MM.1S (cell line): ENCODE data around the gene ANGEL2.

ENCODE experiments used
- DNase-seq: peaks from one replicate; pipeline ENCODE4 v3.0.0-alpha.2; 2015
- H2AFZ ChIP-seq: fragments of 300-600 bp; sonication (generic); 2 replicates; pipeline ENCODE4 v1.6.0; 2016; ENCODE audit warnings: antibody characterized with exemption, low read length
- H3F3A ChIP-seq: fragments of 300-600 bp; sonication (generic); 2 replicates; pipeline ENCODE4 v1.6.1; 2016; ENCODE audit warnings: mild to moderate bottlenecking, antibody characterized with exemption, low read length, moderate library complexity, mixed read lengths; ENCODE audit not compliant: insufficient read depth
- H3K27ac ChIP-seq: fragments of 300-600 bp; sonication (generic); 2 replicates; pipeline ENCODE4 v1.5.1; 2016; ENCODE audit warnings: mild to moderate bottlenecking, low read length
- H3K27me3 ChIP-seq: fragments of 300-600 bp; sonication (generic); replicated peaks from 2 replicates; pipeline ENCODE4 v1.6.0; 2016; ENCODE audit warnings: low read length; ENCODE audit not compliant: insufficient read depth
- H3K36me3 ChIP-seq: fragments of 300-600 bp; sonication (generic); replicated peaks from 2 replicates; pipeline ENCODE4 v1.6.1; 2016; ENCODE audit warnings: mild to moderate bottlenecking, low read length, mixed read lengths; ENCODE audit not compliant: insufficient read depth
- H3K4me1 ChIP-seq: fragments of 300-600 bp; sonication (generic); 2 replicates; pipeline ENCODE4 v1.6.1; 2016; ENCODE audit warnings: low read length, mixed read lengths
- H3K4me2 ChIP-seq: fragments of 300-600 bp; sonication (generic); 2 replicates; pipeline ENCODE4 v1.6.0; 2016; ENCODE audit warnings: low read depth, low read length
- H3K4me3 ChIP-seq: fragments of 300-600 bp; sonication (generic); 2 replicates; pipeline ENCODE4 v1.5.1; 2016; ENCODE audit warnings: low read length, mixed read lengths
- H3K79me2 ChIP-seq: fragments of 300-600 bp; sonication (generic); 2 replicates; pipeline ENCODE4 v1.6.1; 2016; ENCODE audit warnings: mixed run types, low read length, mixed read lengths
- H3K9ac ChIP-seq: fragments of 300-600 bp; sonication (generic); 2 replicates; pipeline ENCODE4 v1.6.1; 2016; ENCODE audit warnings: low read length, mixed read lengths
- H3K9me2 ChIP-seq: fragments of 300-600 bp; sonication (generic); replicated peaks from 2 replicates; pipeline ENCODE4 v1.6.1; 2016; ENCODE audit warnings: mild to moderate bottlenecking, low read length, mixed read lengths; ENCODE audit not compliant: insufficient read depth
- H3K9me3 ChIP-seq: fragments of 300-600 bp; sonication (generic); replicated peaks from 2 replicates; pipeline ENCODE4 v1.6.1; 2016; ENCODE audit warnings: mild to moderate bottlenecking, low read length, mixed read lengths; ENCODE audit not compliant: insufficient read depth
- H4K20me1 ChIP-seq: fragments of 300-600 bp; sonication (generic); 2 replicates; pipeline ENCODE4 v1.6.1; 2016; ENCODE audit warnings: mild to moderate bottlenecking, low read length, moderate library complexity, mixed read lengths; ENCODE audit not compliant: insufficient read depth
- CTCF ChIP-seq: fragments of 300-600 bp; sonication (generic); IDR thresholded peaks from 2 replicates; pipeline ENCODE4 v1.5.1; 2016; ENCODE audit warnings: antibody characterized with exemption, low read length, mixed read lengths
- EZH2 ChIP-seq: fragments of 300-600 bp; sonication (generic); optimal IDR thresholded peaks from 2 replicates; pipeline ENCODE3; 2017; ENCODE audit warnings: low read depth, mild to moderate bottlenecking, antibody characterized with exemption, low read length, mixed read lengths
- EZH2phosphoT487 ChIP-seq: fragments of 300-600 bp; sonication (generic); IDR thresholded peaks from 2 replicates; pipeline ENCODE4 v1.6.1; 2018; ENCODE audit warnings: antibody characterized with exemption, low read length

Gene ANGEL2

GRCh38 chr1:212951947-212952640, 63.6 kb downstream of the ANGEL2 start:
- H3K27ac ChIP-seq: no peak overlapping the region
- peaks cover 14% of the 10 kb centered on the region; the same call in 1 of the 2 replicates for H3K4me1 ChIP-seq
- TF ChIP-seq EZH2 (no peak), CTCF (no peak), EZH2phosphoT487 (no peak)
- no peaks in the 10 kb centered on the region for H3K9me2 ChIP-seq
- H3F3A ChIP-seq: peaks cover 4% of the 10 kb centered on the region; the same call in 1 of the 2 replicates
- no peaks in the 10 kb centered on the region for H3K79me2 ChIP-seq
- H3K9me3 ChIP-seq: no peaks in the 10 kb centered on the region
- H2AFZ ChIP-seq: no peak overlapping the region
- H3K27me3 ChIP-seq: no peaks in the 10 kb centered on the region
- H3K4me3 ChIP-seq: no peak overlapping the region
- no peak overlapping the region for H3K4me2 ChIP-seq
- H4K20me1 ChIP-seq: no peaks in the 10 kb centered on the region
- H3K9ac ChIP-seq: no peak overlapping the region
- DNase-seq: no peak
- H3K36me3 ChIP-seq: no peaks in the 10 kb centered on the region

GRCh38 chr1:212951126-212951946, 64.3 kb downstream of the ANGEL2 start:
- no peaks in the 10 kb centered on the region for H3K36me3 ChIP-seq
- H3F3A ChIP-seq: peaks cover 12% of the 10 kb centered on the region
- peak overlapping the region; percentile 61 for H3K4me3 ChIP-seq
- H3K9me3 ChIP-seq: no peaks in the 10 kb centered on the region
- no peak for DNase-seq
- H3K4me2 ChIP-seq: peak overlapping the region; percentile 86
- H3K79me2 ChIP-seq: no peaks in the 10 kb centered on the region
- H4K20me1 ChIP-seq: no peaks in the 10 kb centered on the region
- peak overlapping the region; percentile 15; the same call in 1 of the 2 replicates for H3K9ac ChIP-seq
- peaks cover 21% of the 10 kb centered on the region for H3K4me1 ChIP-seq
- peak overlapping the region; percentile 64 for H2AFZ ChIP-seq
- no peaks in the 10 kb centered on the region for H3K9me2 ChIP-seq
- H3K27ac ChIP-seq: no peak overlapping the region
- TF ChIP-seq EZH2 (no peak), EZH2phosphoT487 (no peak)
- no peaks in the 10 kb centered on the region for H3K27me3 ChIP-seq

- Histone ChIP-seq H3K36me3 (no peaks in the 10 kb centered on the region), H3F3A (peaks cover 17% of the 10 kb centered on the region), H3K9ac (peak within 1 kb of the TSS; percentile 31; the same call in 1 of the 2 replicates), H3K4me1 (peaks cover 24% of the 10 kb centered on the region), H3K9me3 (no peaks in the 10 kb centered on the region), H4K20me1 (no peaks in the 10 kb centered on the region), H3K4me3 (peak within 1 kb of the TSS; percentile 61), H2AFZ (peak within 1 kb of the TSS; percentile 64), H3K27me3 (no peaks in the 10 kb centered on the region), H3K4me2 (peak within 1 kb of the TSS; percentile 86), H3K79me2 (no peaks in the 10 kb centered on the region), H3K27ac (no peak within 1 kb of the TSS), H3K9me2 (no peaks in the 10 kb centered on the region)
- peak; percentile 79 for DNase-seq
- no peak for TF ChIP-seq EZH2
- TF ChIP-seq CTCF: no peak
- no peak for TF ChIP-seq EZH2phosphoT487
Measured at GRCh38 chr1:212950243-212951125, 65.2 kb downstream of the ANGEL2 start, which contains the start of gene VASH2. VASH2 (plus strand) TSS chr1:212950541; CDS start chr1:212951543, 1,002 bp downstream.
